Activated naive CD4-positive, alpha-beta T cell treated with anti-CD3 and anti-CD28 coated beads, Interleukin-2, amount 50 U/mL, for 16 hours (primary cell): ENCODE data around the gene PCDHGB5.
"Not testable (repeated sequence)": the region's sequence is repeated elsewhere in the genome, so short reads cannot be mapped to it uniquely, and the experiment has no call there.

Experiments
- DNase-seq: peaks from one replicate; pipeline ENCODE4 v3.0.0-alpha.2; 2020

The PCDHGB5 gene

DNA sequence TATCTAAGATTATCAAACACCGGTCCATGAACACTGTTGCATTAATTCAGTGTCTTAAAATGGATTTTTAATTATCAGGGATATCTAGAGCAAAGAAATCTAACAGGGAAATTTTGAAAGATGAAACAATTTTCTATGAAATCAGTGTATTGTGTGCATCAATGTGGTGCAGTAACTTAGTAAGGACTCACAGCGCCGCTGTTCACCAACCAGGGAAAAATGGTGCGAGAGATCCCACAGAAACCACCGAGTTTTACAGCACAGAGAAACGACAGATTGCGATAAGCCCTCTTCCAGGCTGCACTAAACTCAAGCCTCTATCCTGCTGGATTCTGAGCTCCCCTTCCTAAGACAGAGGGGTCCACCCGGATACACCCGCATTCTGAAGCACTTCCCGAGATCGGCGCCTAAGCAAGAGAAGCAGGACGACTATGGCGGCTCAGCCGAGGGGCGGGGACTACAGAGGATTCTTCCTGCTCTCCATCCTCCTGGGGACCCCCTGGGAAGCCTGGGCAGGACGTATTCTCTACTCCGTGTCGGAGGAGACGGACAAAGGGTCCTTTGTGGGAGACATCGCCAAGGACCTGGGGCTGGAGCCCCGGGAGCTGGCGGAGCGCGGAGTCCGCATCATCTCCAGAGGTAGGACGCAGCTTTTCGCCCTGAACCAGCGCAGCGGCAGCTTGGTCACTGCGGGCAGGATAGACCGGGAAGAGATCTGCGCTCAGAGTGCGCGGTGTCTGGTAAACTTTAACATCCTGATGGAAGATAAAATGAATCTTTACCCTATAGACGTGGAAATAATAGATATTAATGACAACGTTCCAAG, 15.1 kb upstream of the PCDHGB5 start, which contains the start of gene PCDHGA7:
Gene PCDHGA7 (plus strand): TSS at position 274 of the 826 bp plus-strand sequence. CDS start 158 bp downstream, at position 432.
- DNase-seq = no peak

DNA sequence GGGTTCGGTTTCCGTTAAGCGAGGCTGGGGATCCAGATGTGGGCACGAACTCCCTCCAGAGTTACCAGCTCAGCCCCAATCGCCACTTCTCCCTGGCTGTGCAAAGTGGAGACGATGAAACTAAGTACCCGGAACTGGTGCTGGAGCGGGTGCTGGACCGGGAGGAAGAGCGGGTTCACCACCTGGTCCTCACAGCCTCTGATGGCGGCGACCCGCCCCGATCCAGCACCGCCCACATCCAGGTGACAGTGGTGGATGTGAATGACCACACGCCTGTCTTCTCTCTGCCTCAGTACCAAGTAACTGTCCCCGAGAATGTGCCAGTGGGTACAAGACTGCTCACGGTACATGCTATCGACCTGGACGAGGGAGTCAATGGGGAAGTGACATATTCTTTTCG, 14.4 kb upstream of the PCDHGB5 start:
- no peak for DNase-seq

DNA sequence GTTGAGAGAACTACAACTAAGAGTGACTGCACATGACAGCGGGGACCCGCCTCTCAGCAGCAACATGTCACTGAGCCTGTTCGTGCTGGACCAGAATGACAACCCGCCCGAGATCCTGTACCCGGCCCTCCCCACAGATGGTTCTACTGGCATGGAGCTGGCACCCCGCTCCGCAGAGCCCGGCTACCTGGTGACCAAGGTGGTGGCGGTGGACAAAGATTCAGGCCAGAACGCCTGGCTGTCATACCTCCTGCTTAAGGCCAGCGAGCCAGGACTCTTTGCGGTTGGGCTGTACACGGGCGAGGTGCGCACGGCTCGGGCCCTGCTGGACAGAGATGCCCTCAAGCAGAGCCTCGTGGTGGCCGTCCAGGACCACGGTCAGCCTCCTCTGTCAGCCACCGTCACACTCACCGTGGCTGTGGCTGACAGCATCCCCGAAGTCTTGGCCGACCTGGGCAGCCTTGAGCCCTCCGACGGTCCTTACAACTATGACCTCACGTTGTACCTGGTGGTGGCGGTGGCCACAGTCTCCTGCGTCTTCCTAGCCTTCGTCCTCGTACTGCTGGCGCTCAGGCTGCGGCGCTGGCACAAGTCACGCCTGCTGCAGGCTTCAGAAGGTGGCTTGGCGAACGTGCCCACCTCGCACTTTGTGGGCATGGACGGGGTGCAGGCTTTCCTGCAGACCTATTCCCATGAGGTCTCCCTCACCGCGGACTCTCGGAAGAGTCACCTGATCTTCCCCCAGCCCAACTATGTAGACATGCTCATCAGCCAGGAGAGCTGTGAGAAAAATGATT, 13.1 kb upstream of the PCDHGB5 start:
- DNase-seq = no peak

DNA sequence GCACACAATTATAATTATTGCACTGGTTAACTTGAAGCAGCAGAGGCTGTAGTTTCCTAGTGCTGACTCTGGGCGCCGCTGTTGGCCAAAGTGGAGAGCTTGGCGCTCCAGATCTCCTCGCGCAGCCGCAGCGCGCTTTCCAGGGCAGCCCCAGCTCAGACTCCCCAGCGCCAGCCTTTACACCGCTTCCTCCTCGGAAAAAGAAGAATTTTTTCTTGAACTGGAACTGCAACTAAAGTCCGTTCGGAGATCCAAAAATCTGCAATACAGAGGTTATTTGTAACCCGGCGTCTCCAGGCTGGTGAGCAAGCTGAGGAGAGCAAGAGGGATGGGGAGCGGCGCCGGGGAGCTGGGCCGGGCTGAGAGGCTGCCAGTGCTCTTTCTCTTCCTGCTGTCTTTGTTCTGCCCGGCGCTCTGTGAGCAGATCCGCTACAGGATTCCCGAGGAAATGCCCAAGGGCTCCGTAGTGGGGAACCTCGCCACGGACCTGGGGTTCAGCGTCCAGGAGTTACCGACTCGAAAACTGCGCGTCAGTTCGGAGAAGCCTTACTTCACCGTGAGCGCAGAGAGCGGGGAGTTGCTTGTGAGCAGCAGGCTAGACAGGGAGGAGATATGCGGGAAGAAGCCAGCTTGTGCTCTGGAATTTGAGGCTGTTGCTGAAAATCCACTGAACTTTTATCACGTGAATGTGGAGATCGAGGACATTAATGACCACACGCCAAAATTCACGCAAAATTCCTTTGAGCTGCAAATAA, 10.0 kb upstream of the PCDHGB5 start, which contains the start of gene PCDHGB4:
Gene PCDHGB4 (plus strand): TSS at position 142 of the 755 bp plus-strand sequence. CDS start 187 bp downstream, at position 329.
- DNase-seq = not testable (repeated sequence)

DNA sequence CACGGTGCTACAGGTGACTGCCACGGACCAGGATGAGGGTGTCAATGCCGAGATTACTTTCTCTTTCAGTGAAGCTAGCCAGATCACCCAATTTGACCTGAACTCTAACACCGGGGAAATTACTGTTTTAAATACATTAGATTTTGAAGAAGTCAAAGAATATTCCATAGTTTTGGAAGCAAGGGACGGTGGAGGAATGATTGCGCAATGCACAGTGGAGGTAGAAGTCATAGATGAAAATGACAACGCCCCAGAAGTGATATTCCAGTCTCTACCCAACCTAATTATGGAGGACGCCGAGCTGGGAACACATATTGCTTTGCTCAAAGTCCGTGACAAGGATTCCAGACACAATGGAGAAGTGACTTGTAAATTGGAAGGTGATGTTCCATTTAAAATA, 9.1 kb upstream of the PCDHGB5 start:
- DNase-seq = no peak

DNA sequence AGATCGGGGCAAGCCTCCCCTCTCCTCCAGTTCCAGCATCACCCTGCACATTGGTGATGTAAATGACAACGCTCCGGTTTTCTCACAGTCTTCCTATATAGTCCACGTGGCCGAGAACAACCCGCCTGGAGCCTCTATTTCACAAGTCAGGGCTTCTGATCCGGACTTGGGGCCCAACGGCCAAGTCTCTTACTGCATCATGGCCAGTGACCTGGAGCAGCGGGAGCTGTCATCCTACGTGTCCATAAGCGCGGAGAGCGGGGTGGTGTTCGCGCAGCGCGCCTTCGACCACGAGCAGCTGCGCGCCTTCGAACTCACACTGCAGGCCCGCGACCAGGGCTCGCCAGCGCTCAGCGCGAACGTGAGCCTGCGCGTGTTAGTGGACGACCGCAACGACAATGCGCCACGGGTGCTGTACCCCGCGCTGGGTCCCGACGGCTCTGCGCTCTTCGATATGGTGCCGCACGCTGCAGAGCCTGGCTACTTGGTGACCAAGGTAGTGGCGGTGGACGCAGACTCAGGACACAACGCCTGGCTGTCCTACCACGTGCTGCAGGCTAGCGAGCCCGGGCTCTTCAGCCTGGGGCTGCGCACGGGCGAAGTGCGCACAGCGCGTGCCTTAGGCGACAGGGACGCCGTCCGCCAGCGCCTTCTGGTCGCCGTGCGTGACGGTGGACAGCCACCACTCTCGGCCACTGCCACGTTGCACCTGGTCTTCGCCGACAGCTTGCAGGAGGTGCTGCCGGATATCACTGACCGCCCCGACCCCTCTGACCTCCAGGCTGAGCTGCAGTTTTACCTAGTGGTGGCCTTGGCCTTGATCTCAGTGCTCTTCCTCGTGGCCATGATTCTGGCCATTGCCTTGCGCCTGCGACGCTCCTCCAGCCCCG, 8.3 kb upstream of the PCDHGB5 start:
- DNase-seq = no peak

DNA sequence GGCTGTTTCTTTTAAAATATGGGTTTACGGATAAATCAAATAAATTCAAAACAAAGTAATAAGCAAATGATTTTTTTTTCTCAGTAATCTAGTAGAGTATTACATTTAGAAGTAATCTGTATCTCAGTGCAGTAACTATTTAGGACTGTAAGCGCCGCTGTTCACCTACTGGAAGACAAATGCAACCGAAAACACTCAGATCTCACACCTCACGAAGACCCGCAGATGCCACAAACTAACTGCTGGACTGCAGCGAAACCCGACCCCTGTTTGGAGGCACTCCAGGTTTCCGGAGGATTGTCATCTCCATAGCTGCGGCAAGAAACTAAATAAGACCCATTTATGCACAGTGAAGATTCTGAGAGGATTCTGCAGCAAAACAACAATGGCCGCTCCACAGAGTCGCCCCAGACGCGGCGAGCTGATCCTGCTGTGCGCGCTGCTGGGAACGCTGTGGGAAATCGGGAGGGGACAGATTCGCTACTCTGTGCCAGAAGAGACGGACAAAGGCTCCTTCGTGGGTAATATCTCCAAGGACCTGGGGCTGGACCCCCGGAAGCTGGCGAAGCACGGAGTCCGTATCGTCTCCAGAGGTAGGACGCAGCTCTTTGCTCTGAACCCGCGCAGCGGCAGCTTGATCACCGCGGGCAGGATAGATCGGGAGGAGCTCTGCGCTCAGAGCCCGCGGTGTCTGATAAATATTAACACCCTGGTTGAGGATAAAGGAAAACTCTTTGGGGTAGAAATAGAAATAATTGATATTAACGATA, 5.1 kb upstream of the PCDHGB5 start, which contains the start of gene PCDHGA8:
Gene PCDHGA8 (plus strand): TSS at position 205 of the 770 bp plus-strand sequence. CDS start 181 bp downstream, at position 386.
- no peak for DNase-seq

DNA sequence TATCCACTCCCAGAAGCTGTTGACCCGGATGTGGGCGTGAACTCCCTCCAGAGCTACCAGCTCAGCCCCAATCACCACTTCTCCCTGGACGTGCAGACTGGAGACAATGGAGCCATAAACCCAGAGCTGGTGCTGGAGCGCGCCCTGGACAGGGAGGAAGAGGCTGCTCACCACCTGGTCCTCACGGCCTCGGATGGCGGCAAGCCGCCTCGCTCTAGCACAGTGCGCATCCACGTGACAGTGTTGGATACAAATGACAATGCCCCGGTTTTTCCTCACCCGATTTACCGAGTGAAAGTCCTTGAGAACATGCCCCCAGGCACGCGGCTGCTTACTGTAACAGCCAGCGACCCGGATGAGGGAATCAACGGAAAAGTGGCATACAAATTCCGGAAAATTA, 4.5 kb upstream of the PCDHGB5 start:
- DNase-seq = no peak

DNA sequence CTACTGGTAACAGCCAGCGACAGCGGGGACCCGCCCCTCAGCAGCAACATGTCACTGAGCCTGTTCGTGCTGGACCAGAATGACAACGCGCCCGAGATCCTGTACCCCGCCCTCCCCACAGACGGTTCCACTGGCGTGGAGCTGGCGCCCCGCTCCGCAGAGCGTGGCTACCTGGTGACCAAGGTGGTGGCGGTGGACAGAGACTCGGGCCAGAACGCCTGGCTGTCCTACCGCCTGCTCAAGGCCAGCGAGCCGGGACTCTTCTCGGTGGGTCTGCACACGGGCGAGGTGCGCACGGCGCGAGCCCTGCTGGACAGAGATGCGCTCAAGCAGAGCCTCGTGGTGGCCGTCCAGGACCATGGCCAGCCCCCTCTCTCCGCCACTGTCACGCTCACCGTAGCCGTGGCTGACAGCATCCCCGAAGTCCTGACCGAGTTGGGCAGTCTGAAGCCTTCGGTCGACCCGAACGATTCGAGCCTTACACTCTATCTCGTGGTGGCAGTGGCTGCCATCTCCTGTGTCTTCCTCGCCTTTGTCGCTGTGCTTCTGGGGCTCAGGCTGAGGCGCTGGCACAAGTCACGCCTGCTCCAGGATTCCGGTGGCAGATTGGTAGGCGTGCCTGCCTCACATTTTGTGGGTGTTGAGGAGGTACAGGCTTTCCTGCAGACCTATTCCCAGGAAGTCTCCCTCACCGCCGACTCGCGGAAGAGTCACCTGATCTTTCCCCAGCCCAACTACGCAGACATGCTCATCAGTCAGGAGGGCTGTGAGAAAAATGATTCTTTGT, 3.2 kb upstream of the PCDHGB5 start:
- DNase-seq = not testable (repeated sequence)

DNA sequence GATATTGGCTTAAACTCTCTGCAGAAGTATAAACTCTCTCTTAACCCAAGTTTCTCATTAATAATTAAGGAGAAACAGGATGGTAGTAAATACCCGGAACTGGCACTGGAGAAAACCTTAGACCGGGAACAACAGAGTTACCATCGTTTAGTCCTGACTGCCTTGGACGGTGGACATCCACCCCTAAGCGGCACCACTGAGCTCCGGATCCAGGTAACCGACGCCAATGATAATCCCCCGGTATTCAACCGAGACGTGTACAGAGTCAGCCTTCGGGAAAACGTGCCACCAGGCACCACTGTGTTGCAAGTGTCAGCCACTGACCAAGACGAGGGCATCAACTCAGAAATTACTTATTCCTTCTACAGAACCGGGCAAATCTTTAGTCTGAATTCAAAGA, 861 bp downstream of the PCDHGB5 start:
- DNase-seq = no peak

DNA sequence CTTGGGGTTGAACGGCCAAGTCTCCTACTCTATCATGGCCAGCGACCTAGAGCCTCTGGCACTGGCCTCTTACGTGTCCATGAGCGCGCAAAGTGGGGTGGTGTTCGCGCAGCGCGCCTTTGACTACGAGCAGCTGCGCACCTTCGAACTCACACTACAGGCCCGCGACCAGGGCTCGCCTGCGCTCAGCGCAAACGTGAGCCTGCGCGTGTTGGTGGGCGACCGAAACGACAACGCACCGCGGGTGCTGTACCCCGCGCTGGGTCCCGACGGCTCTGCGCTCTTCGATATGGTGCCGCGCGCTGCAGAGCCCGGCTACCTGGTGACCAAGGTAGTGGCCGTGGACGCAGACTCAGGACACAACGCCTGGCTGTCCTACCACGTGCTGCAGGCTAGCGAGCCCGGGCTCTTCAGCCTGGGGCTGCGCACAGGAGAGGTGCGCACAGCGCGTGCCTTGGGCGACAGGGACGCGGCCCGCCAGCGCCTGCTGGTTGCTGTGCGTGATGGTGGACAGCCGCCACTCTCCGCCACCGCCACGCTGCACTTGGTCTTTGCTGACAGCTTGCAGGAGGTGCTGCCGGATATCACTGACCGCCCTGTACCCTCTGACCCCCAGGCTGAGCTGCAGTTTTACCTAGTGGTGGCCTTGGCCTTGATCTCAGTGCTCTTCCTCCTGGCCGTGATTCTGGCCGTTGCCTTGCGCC, 2.0 kb downstream of the PCDHGB5 start:
- DNase-seq = no peak

DNA sequence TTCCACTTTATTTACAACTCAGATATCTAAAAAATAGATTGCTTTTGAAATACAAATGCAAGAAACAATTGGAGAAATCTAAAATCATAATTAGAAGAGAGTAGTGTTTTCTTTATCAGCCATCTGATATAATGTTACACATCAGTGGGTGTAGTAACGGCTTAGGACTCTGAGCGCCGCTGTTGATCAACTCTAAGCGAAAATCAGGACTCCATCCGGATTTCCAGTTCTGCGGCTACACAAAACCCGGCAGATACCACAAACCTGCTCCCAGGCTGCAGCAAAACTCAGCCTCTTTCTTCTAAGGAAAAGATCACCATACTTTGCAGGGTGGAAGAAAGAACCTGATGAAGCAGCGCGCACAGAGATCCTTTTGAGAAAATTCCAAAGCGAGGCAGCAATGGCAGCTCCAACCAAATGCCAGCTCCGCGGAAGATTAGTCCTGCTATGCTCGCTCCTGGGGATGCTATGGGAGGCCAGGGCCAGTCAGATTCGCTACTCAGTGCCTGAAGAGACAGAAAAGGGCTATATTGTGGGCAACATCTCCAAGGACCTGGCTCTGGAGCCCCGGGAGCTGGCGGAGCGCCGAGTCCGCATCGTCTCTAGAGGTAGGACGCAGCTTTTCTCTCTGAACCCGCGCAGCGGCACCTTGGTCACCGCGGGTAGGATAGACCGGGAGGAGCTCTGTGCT, 5.0 kb downstream of the PCDHGB5 start, which contains the start of gene PCDHGA9:
Gene PCDHGA9 (plus strand): TSS at position 226 of the 691 bp plus-strand sequence. CDS start 175 bp downstream, at position 401.
- DNase-seq = no peak

DNA sequence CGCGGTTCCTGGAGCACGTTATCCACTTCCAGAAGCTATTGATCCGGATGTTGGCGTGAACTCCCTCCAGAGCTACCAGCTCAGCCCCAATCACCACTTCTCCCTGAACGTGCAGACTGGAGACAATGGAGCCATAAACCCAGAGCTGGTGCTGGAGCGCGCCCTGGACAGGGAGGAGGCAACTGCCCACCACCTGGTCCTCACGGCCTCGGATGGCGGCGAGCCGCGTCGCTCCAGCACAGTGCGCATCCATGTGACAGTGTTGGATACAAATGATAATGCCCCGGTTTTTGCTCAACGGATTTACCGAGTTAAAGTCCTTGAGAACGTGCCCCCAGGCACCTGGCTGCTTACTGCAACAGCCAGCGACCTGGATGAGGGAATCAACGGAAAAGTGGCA, 5.6 kb downstream of the PCDHGB5 start:
- DNase-seq = no peak

DNA sequence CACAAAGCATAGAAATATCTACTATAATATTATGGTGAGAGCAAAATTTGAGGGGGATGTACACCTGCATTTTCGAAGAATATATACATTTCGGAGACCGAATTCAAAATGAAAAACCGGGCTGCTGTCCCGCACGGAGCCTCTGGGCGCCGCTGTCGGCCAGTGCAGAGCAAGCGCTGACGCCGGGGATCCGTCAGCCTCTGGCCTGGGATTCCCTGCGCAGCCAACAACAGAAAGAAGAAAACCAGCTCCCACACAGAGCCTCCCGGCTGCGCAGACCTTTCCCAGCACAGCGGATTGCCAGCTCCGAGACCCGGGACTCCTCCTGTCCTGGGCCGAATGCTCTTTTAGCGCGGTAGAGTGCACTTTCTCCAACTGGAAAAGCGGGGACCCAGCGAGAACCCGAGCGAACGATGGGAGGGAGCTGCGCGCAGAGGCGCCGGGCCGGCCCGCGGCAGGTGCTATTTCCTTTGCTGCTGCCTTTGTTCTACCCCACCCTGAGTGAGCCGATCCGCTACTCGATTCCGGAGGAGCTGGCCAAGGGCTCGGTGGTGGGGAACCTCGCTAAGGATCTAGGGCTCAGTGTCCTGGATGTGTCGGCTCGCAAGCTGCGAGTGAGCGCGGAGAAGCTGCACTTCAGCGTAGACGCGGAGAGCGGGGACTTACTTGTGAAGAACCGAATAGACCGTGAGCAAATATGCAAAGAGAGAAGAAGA, 10.2 kb downstream of the PCDHGB5 start, which contains the start of gene PCDHGB6:
Gene PCDHGB6 (plus strand): TSS at position 232 of the 716 bp plus-strand sequence. CDS start 182 bp downstream, at position 414.
- peak; percentile 47 for DNase-seq

DNA sequence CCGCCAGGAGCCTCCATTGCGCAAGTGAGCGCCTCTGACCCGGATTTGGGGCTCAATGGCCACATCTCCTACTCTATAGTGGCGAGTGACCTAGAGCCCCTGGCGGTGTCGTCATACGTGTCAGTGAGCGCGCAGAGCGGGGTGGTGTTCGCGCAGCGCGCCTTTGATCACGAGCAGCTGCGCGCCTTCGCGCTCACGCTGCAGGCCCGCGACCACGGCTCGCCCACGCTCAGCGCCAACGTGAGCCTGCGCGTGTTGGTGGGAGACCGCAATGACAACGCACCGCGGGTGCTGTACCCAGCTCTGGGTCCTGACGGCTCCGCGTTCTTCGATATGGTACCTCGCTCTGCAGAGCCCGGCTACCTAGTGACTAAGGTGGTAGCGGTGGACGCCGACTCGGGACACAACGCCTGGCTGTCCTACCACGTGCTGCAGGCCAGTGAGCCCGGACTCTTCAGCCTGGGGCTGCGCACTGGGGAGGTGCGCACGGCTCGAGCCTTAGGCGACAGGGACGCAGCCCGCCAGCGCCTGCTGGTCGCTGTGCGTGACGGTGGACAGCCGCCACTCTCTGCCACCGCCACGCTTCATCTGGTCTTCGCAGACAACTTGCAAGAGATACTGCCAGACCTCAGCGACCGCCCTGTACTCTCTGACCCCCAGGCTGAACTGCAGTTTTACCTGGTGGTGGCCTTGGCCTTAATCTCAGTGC, 12.0 kb downstream of the PCDHGB5 start:
- no peak for DNase-seq

DNA sequence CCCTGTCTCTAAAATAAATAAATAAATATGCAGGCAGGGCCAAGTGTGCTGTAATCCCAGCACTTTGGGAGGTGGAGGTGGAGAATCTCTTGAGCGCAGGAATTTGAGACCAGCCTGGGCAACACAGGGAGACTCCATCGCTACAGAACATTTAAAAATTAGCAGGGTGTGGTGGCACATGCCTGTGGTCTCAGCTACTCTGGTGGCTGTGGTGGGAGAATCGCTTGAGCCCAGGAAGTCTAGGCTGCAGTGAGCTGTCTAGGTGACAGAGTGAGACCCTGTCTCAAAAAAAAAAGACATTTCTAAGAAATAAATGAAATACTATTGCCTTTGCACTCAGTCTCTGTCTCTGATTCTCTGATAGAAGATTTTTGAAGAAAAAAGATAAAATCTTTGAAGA, 13.8 kb downstream of the PCDHGB5 start:
- DNase-seq = no peak

DNA sequence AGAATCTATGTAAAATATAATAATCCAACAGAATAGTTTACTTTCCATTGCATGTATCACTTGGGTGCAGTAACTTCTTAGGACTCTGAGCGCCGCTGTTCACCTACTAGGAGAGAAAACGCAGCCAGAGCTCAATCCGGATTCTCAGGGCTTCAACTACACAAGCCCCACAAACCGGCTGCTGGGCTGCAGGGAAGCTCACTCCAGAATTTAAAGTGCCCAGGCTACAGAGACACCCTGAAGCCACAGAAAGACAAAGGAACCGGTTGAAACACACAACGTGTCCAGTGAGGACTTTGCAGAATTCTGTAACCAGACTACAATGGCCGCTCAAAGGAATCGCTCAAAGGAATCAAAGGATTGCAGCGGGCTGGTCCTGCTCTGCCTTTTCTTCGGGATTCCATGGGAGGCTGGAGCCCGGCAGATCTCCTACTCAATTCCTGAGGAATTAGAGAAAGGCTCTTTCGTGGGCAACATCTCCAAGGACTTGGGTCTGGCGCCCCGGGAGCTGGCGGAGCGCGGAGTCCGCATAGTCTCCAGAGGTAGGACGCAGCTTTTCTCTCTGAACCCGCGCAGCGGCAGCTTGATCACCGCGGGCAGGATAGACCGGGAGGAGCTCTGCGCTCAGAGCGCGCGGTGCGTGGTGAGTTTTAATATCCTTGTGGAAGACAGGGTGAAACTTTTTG, 15.2 kb downstream of the PCDHGB5 start, which contains the start of gene PCDHGA10:
Gene PCDHGA10 (plus strand): TSS at position 134 of the 686 bp plus-strand sequence. CDS start 189 bp downstream, at position 323.
- peak; percentile 62 for DNase-seq
